ENCODE data around the gene DGKD.

The DGKD gene

DNA sequence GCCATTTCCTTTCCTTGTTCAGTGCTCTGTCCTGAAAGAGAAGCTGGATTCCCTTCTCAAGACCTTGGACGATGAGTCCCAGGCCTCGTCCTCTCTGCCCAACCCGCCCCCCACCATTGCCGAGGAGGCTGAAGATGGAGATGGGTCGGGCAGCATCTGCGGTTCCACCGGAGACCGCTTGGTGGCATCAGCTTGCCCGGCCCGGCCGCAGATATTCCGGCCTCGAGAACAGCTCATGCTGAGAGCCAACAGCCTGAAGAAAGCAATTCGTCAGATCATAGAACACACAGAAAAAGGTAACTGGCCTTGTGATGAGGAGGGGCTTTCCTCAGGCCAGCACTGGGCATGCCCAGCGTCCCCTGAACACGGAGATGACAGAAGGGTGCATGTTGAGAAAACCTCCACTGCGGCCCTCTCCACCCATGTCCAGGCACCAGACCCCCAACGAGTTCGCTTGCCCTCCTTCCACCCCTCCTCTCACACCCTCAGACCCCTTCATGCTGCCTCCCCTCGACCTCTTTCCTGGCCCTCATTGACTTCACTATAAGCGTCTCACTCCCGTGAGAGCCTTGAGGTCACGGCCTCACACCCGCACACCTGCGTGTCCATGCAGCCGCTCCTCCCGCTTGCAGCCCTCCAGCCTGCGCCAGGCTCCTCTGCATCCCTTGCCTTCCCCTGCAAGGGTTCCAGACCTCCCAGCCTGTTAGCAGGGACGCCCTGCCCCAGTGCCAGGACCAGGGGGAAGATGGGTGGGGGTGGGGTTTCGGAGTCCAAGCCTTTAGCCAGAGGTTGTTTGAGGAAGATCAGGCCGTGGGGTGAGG lies 95.0 kb downstream of the DGKD start:
- DNase-seq, result no peak

GRCh38 chr2:233449921-233450863 lies 95.9 kb downstream of the DGKD start:
- no peak for DNase-seq

DNA sequence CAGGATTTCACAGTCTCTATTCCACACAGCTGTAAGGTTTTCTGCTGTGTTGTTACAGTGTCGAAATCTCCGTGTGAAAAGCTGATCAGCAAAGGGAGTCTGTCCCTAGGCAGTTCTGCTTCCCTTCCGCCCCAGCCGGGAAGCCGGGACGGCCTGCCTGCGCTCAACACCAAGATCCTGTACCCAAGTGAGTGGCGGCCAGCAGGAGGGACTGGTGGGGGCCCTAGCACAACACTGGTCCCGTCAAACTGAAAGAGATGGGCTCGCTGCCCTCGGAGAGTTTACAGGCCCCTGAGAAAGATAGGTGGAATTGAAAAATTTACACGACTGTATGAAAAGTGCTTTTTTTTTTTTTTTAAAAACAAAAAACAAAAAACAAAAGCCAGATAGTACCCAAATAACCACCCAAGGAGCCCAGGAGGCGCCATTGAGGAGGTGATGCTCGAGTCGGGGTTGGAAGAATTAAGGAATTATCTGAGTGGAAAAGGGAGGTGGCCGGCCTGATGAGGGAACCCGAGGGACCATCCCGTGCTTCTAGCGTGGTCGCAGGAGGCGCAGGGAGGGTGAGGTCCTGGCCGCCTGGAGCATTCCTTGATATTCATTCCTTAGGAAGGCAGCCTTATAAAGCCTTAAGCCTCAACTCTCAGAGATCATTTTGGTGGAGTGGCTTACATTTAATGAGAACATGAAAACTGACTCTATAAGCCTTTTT lies 96.7 kb downstream of the DGKD start:
- no peak for DNase-seq

DNA sequence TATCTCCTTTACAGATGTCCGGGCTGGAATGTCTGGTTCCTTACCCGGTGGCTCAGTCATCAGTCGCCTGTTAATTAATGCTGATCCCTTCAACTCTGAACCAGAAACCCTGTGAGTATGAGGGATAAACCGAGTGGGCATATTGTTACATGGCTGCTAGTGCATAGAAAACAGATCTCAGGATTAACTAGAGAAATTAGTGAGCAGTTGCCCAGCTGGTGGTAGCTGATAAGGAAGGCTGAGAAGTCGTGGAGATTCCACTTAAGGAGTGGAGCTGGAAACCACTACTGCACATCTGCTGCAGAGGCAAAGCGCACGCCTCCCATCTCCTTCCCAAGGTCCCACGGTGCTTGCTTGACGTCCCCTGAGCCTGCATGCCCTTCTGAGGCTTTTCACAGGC lies 97.7 kb downstream of the DGKD start:
- no peak for DNase-seq

- no peak for DNase-seq
Observed at GRCh38 chr2:233453111-233453915, 99.0 kb downstream of the DGKD start.

GRCh38 chr2:233453916-233454315 lies 99.6 kb downstream of the DGKD start:
- DNase-seq, result no peak

GRCh38 chr2:233455006-233455405 lies 100.7 kb downstream of the DGKD start:
- no peak for DNase-seq

DNA sequence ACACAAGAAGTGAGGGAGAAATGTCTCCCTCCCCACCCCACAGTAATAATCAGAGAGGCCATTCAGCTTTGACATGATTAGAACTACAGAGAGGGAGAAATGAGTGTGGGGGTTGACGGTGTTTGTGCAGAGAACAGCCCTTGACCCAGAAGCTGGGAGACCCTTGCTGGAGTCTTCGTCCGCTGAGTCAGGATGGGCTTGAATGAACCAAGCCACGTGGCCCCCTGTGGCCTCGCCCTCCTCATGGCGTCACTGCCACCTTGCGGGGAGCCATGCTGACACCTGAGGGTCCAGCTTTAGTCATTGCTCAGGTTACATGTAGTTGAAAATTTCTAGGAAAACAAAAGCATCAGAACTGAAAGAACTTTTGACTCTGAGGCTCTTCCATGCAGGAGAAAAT lies 101.2 kb downstream of the DGKD start:
- DNase-seq, result no peak

- DNase-seq, result no peak
Observed at GRCh38 chr2:233456111-233456510, 101.8 kb downstream of the DGKD start.

GRCh38 chr2:233456934-233457333 lies 102.6 kb downstream of the DGKD start:
- DNase-seq, result no peak

GRCh38 chr2:233457356-233457755 lies 103.1 kb downstream of the DGKD start:
- DNase-seq, result no peak

DNA sequence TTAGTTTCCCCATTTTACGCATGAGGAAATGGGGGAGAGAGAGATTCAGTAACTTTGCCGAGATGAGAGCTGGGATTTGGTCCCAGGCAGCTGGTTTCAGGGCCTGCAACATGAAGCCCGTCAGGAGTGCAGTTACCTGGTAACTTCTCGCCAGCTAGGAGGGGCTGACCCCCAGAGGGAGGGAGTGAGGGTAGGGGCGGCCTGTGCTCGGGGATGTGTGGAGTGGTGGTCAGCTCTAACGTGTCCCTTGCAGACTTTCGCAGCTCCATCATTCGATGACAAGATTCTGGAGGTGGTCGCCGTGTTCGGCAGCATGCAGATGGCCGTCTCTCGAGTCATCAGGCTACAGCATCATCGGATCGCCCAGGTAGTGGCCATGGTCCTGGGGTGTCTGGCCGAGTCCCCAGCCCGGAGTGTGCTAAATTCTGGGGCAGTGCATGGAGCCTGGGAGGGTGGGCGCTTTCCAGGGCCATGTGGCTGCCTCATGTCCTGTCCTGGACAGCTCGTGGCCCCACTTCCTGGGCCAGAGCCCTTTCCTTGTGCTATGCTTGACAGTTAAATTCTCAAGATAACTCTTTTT lies 103.8 kb downstream of the DGKD start:
- no peak for DNase-seq

GRCh38 chr2:233458826-233459225 lies 104.5 kb downstream of the DGKD start:
- DNase-seq, result no peak

DNA sequence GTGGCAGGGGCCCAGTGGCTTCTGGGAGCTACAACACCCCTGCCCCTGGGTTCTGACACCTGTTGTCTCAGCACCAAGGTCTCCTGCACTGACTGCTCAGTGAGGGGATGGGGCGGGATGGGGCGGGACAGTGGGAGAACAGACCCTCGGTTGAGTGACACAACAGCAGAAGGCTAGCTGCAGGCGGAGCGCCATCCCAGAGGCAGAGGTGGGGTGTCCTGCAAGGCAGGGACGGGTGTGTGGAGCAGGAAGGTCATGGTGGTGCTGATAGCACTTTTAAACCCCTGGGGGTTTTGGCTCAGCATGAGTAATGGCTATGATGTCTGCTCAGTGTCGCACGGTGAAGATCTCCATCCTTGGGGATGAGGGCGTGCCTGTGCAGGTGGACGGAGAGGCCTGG lies 105.1 kb downstream of the DGKD start:
- DNase-seq, result no peak

DNA sequence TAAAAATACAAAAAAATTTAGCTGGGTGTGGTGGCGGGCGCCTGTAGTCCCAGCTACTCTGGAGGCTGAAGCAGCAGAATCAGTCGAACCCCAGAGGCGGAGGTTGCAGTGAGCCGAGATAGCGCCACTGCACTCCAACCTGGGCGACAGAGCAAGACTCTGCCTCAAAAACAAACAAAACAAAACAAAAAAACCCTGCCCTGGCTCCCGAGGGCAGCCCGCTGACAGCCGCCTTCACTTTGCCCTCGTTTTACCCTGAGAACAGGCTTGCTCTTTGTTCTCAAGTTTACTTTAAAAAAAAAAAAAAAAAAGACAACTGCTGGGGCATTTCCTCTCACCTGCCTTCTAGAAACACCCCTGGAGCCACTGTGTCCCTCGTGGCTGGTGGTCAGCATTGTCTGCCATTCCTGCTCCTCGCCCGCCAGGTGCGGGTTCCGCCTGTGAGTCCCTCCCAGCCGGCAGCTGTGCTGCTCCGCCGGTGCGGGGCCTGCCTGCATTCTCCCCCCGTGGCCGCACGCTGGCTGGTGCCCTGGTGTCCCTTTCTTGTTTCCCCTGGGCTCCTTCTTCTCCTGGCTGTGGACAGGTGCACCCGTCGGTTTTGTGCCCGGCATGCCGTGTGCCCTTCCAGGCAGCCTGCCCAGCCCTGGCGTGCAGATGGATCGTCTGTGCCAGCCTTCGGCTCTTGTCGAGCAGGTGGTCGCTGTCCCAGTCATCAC lies 106.6 kb downstream of the DGKD start:
- DNase-seq, result no peak

GRCh38 chr2:233461481-233461891 lies 107.2 kb downstream of the DGKD start:
- DNase-seq, result no peak

- DNase-seq, result no peak
Observed at GRCh38 chr2:233462202-233462785, 108.0 kb downstream of the DGKD start.

DNA sequence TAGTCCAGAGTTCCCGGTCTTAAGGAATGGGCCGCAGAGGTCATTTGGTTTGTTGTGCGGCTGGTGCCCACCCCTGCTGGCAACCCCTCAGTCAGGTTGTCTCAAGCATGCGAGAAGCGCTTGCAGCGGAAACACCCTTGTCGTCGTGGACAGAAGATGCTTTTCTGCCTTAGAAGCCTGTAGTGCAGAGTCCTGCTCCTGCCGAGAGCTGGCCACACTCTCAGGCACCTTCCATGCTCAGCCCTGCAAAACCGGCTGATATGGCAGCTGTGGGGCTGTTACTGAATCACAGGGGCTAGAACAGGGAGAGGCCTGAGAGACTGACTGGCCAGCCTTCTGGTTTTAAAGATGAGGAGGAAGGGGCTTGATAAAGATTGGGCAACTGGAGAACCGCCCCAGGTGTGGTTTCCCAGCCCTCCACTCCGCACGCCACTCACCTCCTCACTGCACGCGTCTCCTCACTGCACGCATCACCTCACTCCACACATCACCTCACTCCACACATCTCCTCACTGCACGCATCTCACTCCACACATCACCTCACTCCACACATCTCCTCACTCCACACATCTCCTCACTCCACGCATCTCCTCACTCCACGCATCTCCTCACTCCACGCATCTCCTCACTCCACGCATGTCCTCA lies 108.7 kb downstream of the DGKD start:
- no peak for DNase-seq

DNA sequence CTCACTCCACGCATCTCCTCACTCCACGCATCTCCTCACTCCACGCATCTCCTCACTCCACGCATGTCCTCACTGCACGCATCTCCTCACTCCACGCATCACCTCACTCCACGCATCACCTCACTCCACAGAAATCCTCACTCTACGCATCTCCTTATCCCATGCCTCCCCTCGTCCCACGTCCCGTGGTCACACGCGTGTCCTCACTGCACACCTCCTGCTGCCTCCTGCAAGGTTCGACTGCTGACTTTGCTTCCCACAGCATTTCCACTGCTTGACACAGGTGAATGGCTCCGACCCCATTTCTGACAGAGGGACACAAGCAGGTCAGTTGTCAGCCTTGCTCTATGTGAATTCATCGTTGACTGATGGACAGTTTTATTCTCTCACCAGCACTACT lies 109.3 kb downstream of the DGKD start:
- DNase-seq, result no peak

GRCh38 chr2:233464056-233464455 lies 109.8 kb downstream of the DGKD start:
- no peak for DNase-seq

Measured in bone marrow (tissue), 2 donors.